ENCODE measurements around the gene OSM.
"Not testable (repeated sequence)": the region's sequence is repeated elsewhere in the genome, so short reads cannot be mapped to it uniquely, and the experiment has no call there.

Gene OSM

GRCh38 chr22:30230330-30230729 lies 36.3 kb downstream of the OSM start:
- in situ Hi-C loops (cut with MboI; ENCODE audit: low sequenced_read_pairs) = no loop called here

- in situ Hi-C loops (cut with MboI; ENCODE audit: low sequenced_read_pairs) = no loop called here
Observed at GRCh38 chr22:30228509-30229359, 37.9 kb downstream of the OSM start.

- in situ Hi-C loops (cut with MboI; ENCODE audit: low sequenced_read_pairs) = no loop called here
Observed at GRCh38 chr22:30227438-30228228, 39.0 kb downstream of the OSM start.

GRCh38 chr22:30226192-30226832 lies 40.3 kb downstream of the OSM start:
- in situ Hi-C loops (cut with MboI; ENCODE audit: low sequenced_read_pairs) = no loop called here

GRCh38 chr22:30225220-30225927 lies 41.3 kb downstream of the OSM start:
- in situ Hi-C loops (cut with MboI; ENCODE audit: low sequenced_read_pairs) = no loop called here

- in situ Hi-C loops (cut with MboI; ENCODE audit: low sequenced_read_pairs) = no loop called here
Observed at GRCh38 chr22:30224161-30224857, 42.3 kb downstream of the OSM start.

- in situ Hi-C loops (cut with MboI; ENCODE audit: low sequenced_read_pairs) = no loop called here
Observed at GRCh38 chr22:30223303-30223702, 43.3 kb downstream of the OSM start.

- in situ Hi-C loops (cut with MboI; ENCODE audit: low sequenced_read_pairs) = no loop called here
Observed at GRCh38 chr22:30222321-30222720, 44.3 kb downstream of the OSM start.

GRCh38 chr22:30221121-30221992 lies 45.3 kb downstream of the OSM start:
- in situ Hi-C loops (cut with MboI; ENCODE audit: low sequenced_read_pairs) = no loop called here

GRCh38 chr22:30220338-30221012 lies 46.2 kb downstream of the OSM start:
- in situ Hi-C loops (cut with MboI; ENCODE audit: low sequenced_read_pairs) = no loop called here

- in situ Hi-C loops (cut with MboI; ENCODE audit: low sequenced_read_pairs) = no loop called here
Observed at GRCh38 chr22:30219668-30220278, 46.9 kb downstream of the OSM start.

GRCh38 chr22:30219049-30219654 lies 47.5 kb downstream of the OSM start:
- in situ Hi-C loops (cut with MboI; ENCODE audit: low sequenced_read_pairs) = no loop called here

GRCh38 chr22:30217698-30218560 lies 48.7 kb downstream of the OSM start:
- in situ Hi-C loops (cut with MboI; ENCODE audit: low sequenced_read_pairs) = no loop called here

- in situ Hi-C loops (cut with MboI; ENCODE audit: low sequenced_read_pairs) = no loop called here
Observed at GRCh38 chr22:30216710-30217109, 49.9 kb downstream of the OSM start.

GRCh38 chr22:30216272-30216671 lies 50.4 kb downstream of the OSM start:
- in situ Hi-C loops (cut with MboI; ENCODE audit: low sequenced_read_pairs) = not testable (repeated sequence)

GRCh38 chr22:30214703-30215407 lies 51.8 kb downstream of the OSM start:
- in situ Hi-C loops (cut with MboI; ENCODE audit: low sequenced_read_pairs) = no loop called here

Data from HL-60/S4 (cell line).